HepG2 (cell line): ENCODE measurements around the gene RAB20.

Experiments used
- MLLT10 ChIP-seq: sonication (generic); formaldehyde crosslinking; IDR thresholded peaks from 2 replicates; pipeline ENCODE4 v1.4.0; 2020; ENCODE audit warnings: missing genetic modification reagents
- PLRG1 ChIP-seq: fragments of 450-650 bp; conservative IDR thresholded peaks from 2 replicates; pipeline ENCODE4 v1.6.1; 2016
- TERF1 ChIP-seq: sonication (generic); formaldehyde crosslinking; IDR thresholded peaks from 2 replicates; pipeline ENCODE4 v1.8.0; 2022; ENCODE audit warnings: mild to moderate bottlenecking, missing genetic modification reagents, moderate library complexity
- ZBTB26 ChIP-seq: IDR thresholded peaks from 2 replicates; pipeline ENCODE4 v1.6.1; 2016; ENCODE audit warnings: missing compliant biosample characterization, missing genetic modification reagents, borderline replicate concordance
- ZNF317 ChIP-seq: sonication (generic); formaldehyde crosslinking; IDR thresholded peaks from 2 replicates; pipeline ENCODE4 v1.5.0; 2020; ENCODE audit warnings: mild to moderate bottlenecking, missing genetic modification reagents
- TF ChIP-seq, protein P1 (sequence below): sonication (generic); formaldehyde crosslinking; IDR thresholded peaks from 2 replicates; pipeline ENCODE4 v1.5.0; 2020; ENCODE audit warnings: mild to moderate bottlenecking, missing genetic modification reagents, moderate library complexity

GRCh38 chr13:110533771-110534670 is 27.5 kb downstream of the RAB20 start:
- no peak for TF ChIP-seq ZBTB26 (CRISPR knock-in tag)
- TF ChIP-seq PLRG1, result no peak
- TF ChIP-seq, protein P1, sequence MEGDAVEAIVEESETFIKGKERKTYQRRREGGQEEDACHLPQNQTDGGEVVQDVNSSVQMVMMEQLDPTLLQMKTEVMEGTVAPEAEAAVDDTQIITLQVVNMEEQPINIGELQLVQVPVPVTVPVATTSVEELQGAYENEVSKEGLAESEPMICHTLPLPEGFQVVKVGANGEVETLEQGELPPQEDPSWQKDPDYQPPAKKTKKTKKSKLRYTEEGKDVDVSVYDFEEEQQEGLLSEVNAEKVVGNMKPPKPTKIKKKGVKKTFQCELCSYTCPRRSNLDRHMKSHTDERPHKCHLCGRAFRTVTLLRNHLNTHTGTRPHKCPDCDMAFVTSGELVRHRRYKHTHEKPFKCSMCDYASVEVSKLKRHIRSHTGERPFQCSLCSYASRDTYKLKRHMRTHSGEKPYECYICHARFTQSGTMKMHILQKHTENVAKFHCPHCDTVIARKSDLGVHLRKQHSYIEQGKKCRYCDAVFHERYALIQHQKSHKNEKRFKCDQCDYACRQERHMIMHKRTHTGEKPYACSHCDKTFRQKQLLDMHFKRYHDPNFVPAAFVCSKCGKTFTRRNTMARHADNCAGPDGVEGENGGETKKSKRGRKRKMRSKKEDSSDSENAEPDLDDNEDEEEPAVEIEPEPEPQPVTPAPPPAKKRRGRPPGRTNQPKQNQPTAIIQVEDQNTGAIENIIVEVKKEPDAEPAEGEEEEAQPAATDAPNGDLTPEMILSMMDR, result no peak
- TF ChIP-seq TERF1, result no peak
- no peak for TF ChIP-seq MLLT10 (CRISPR knock-in tag)
- no peak for TF ChIP-seq ZNF317
